ENCODE results near the gene PGBD1. TPM values are rescaled to one million over a fixed set of nuclear protein-coding genes. Genes with fewer than 3 reads are reported as not detected.
A peak's percentile ranks its signal among the peaks of the same experiment; 100 is the strongest.

Gene PGBD1
- total RNA-seq, 1 experiment from 2014 or later = 11.6 TPM

DNA sequence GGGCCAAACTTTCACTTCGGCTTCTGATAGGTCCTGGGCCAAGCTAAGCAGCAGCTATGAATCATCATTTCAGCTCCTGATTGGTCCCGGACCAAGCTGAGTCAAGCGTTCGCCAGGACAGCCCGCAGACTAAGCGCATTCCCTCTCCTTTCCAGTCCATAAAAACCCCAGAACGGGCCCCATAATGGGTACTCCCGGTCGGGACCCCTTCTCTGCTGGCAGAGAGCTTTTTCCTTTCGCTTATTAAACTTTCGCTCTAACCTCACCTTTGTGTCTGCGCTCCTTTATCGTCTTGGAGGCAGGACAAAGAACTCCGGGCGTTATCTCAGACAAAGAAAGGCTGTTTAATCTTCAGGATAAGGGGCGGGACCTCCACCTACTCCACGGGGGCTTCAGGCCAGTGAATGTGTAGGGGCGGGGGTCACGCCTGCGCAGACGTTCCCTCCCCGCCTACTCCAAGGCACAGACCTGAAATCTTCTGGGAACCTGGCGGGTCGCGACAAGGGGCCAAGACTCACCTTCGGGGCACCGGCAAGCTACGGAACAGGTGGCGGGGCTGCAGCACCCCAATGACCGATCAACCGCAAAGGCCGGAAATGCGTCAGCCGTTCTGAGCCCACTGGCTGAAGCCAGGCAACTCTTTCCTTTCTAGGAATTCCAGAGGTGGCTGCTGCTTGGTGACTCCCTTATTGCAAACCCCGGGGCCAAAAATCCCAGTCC is 54.4 kb downstream of the PGBD1 start, which contains the start of gene ZSCAN31:
TSS of gene ZSCAN31 (minus strand) at position 585 of the 720 bp plus-strand sequence. CDS start 6,465 bp downstream, outside the sequence.
- H3K4me1 ChIP-seq (ENCODE audit: insufficient read depth, low read length, poor library complexity, severe bottlenecking) = no peaks in the 10 kb centered on the region
- BruUV-seq (replicated peaks) = TSS peak; percentile 87
- DNase-seq (ENCODE audit: low spot score) = peak; percentile 97
- peak within 1 kb of the TSS; percentile 55 for H3K4me3 ChIP-seq (ENCODE audit: low read depth, low read length, poor library complexity, severe bottlenecking)
- no peaks in the 10 kb centered on the region for H3K27me3 ChIP-seq (replicated peaks; ENCODE audit: insufficient read depth, low read depth, low read length, poor library complexity)
- TF ChIP-seq EZH2 (IDR thresholded peaks at IDR 0.05; ENCODE audit: borderline replicate concordance, low read depth, low read length, poor library complexity, severe bottlenecking) = no peak
- TF ChIP-seq, protein P1, sequence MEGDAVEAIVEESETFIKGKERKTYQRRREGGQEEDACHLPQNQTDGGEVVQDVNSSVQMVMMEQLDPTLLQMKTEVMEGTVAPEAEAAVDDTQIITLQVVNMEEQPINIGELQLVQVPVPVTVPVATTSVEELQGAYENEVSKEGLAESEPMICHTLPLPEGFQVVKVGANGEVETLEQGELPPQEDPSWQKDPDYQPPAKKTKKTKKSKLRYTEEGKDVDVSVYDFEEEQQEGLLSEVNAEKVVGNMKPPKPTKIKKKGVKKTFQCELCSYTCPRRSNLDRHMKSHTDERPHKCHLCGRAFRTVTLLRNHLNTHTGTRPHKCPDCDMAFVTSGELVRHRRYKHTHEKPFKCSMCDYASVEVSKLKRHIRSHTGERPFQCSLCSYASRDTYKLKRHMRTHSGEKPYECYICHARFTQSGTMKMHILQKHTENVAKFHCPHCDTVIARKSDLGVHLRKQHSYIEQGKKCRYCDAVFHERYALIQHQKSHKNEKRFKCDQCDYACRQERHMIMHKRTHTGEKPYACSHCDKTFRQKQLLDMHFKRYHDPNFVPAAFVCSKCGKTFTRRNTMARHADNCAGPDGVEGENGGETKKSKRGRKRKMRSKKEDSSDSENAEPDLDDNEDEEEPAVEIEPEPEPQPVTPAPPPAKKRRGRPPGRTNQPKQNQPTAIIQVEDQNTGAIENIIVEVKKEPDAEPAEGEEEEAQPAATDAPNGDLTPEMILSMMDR (conservative IDR thresholded peaks at IDR 0.05; ENCODE audit: low read depth, low read length) = no peak
- intact Hi-C loops (cut with micrococcal nuclease; ENCODE audit: unreplicated experiment) = loop anchor here (5.0 kb wide), 1 partner anchor 198 kb away; no protein-coding TSS in a partner anchor
- POLR2A ChIA-PET (ENCODE audit: low non-redundant PET) = interaction anchor here (0.6 to 1.1 kb wide), 2 partner anchors 54 to 791 kb away, joined by 3 to 10 read pairs; partner anchors contain the start of gene PGBD1
- H3K27ac ChIP-seq (ENCODE audit: low read depth, low read length, poor library complexity, severe bottlenecking) = peak within 1 kb of the TSS; percentile 97
- no peaks in the 10 kb centered on the region for H3K9me3 ChIP-seq (ENCODE audit: low read depth, low read length, poor library complexity, severe bottlenecking)
- CTCF ChIA-PET = interaction anchor here (1.0 kb wide), 1 partner anchor 20 kb away, joined by 7 read pairs; no protein-coding TSS in a partner anchor
- no peaks in the 10 kb centered on the region for H3K36me3 ChIP-seq (ENCODE audit: insufficient read depth, low read length, poor library complexity, severe bottlenecking)

DNA sequence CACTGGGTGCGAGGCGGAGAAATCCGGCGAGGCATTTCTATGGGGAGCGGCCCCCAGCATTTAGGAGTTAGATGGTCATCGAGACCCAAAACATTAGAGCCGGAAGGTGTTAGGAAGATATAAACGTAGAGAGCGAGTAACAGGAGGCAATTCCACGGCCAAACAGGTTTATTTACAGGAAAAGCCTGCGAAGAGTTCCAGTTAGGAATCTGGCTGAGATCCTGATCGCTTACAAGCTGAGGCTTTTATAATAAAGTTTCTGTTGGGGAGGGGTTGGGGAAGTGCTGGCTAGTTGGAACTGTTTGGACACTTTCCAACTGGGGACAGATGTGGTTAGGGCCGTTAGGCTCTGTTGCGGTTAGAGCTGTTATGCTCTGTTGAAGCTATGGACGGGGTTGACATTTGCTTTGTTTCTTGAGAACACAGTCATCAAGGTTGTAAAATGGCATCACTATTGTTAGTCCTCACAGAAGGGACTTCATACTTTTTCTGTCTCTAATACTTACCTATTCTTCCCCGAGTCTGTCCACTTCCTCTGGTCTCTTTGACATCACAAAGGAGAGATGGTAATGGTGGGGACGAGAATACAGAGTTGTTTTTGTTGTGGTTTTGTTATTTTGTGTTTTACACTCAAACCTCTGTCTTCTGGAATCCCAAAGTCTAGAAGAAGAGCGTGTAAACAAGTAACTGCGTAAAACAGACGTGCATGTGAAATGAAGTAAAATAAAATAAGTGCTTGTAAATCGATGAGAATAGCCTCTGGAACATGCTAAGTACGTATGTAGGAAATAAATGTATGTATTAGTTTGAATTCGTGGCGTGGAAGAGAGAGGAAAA is 55.1 kb downstream of the PGBD1 start:
- BruUV-seq (replicated peaks) = no TSS peak
- POLR2A ChIA-PET (ENCODE audit: low non-redundant PET) = interaction anchor here (0.6 kb wide), 3 partner anchors 62 to 792 kb away, joined by 6 to 11 read pairs (median 10); no protein-coding TSS in a partner anchor

DNA sequence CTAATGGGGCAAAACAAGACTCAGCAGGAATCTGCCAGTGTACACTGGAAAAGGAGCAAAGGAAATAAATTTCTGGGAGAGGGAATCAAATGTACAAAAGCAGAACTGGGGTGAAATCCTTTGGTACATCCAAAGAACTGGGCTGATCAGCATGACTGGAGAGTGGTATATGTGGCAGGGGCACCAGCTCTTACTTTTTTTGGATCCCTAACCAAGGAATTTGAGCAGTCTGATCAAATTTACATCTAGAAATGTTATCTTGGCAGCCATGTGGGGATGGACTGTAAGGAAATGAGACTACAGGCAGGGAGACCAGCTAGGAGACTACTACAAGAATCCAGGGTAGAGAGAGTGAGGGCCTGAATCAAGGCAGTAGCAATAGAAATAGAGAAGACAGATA is 55.7 kb downstream of the PGBD1 start:
- ChIA-PET CTCF (no interaction called here), POLR2A (ENCODE audit: low non-redundant PET) (no interaction called here)
- TF ChIP-seq, protein P1 (conservative IDR thresholded peaks at IDR 0.05; ENCODE audit: low read depth, low read length) = no peak
- TF ChIP-seq EZH2 (IDR thresholded peaks at IDR 0.05; ENCODE audit: borderline replicate concordance, low read depth, low read length, poor library complexity, severe bottlenecking) = no peak
- no peak overlapping the region for H3K27ac ChIP-seq (ENCODE audit: low read depth, low read length, poor library complexity, severe bottlenecking)
- H3K27me3 ChIP-seq (replicated peaks; ENCODE audit: insufficient read depth, low read depth, low read length, poor library complexity) = no peaks in the 10 kb centered on the region
- no TSS peak for BruUV-seq (replicated peaks)
- no peak for DNase-seq (ENCODE audit: low spot score)
- no peaks in the 10 kb centered on the region for H3K36me3 ChIP-seq (ENCODE audit: insufficient read depth, low read length, poor library complexity, severe bottlenecking)
- intact Hi-C loops (cut with micrococcal nuclease; ENCODE audit: unreplicated experiment) = loop anchor here (5.0 kb wide), 1 partner anchor 200 kb away; no protein-coding TSS in a partner anchor
- no peaks in the 10 kb centered on the region for H3K9me3 ChIP-seq (ENCODE audit: low read depth, low read length, poor library complexity, severe bottlenecking)
- peak overlapping the region; percentile 55 for H3K4me3 ChIP-seq (ENCODE audit: low read depth, low read length, poor library complexity, severe bottlenecking)
- no peaks in the 10 kb centered on the region for H3K4me1 ChIP-seq (ENCODE audit: insufficient read depth, low read length, poor library complexity, severe bottlenecking)

More for the DNA sequence above, 55.1 kb downstream of the PGBD1 start:
- Histone ChIP-seq H3K27ac (ENCODE audit: low read depth, low read length, poor library complexity, severe bottlenecking) (peak overlapping the region; percentile 97), H3K27me3 (replicated peaks; ENCODE audit: insufficient read depth, low read depth, low read length, poor library complexity) (no peaks in the 10 kb centered on the region), H3K4me3 (ENCODE audit: low read depth, low read length, poor library complexity, severe bottlenecking) (peak overlapping the region; percentile 55), H3K9me3 (ENCODE audit: low read depth, low read length, poor library complexity, severe bottlenecking) (no peaks in the 10 kb centered on the region), H3K36me3 (ENCODE audit: insufficient read depth, low read length, poor library complexity, severe bottlenecking) (no peaks in the 10 kb centered on the region), H3K4me1 (ENCODE audit: insufficient read depth, low read length, poor library complexity, severe bottlenecking) (no peaks in the 10 kb centered on the region)
- peak; percentile 37 for DNase-seq (ENCODE audit: low spot score)
- TF ChIP-seq, protein P1 (conservative IDR thresholded peaks at IDR 0.05; ENCODE audit: low read depth, low read length) = no peak
- no peak for TF ChIP-seq EZH2 (IDR thresholded peaks at IDR 0.05; ENCODE audit: borderline replicate concordance, low read depth, low read length, poor library complexity, severe bottlenecking)
- CTCF ChIA-PET = no interaction called here
- intact Hi-C loops (cut with micrococcal nuclease; ENCODE audit: unreplicated experiment) = loop anchor here (5.0 kb wide), 1 partner anchor 199 kb away; no protein-coding TSS in a partner anchor

Data from A673 (cell line).